Esophagus mucosa (tissue), 1 donor: ENCODE results near the gene KRT72. TPM values are rescaled to one million over a fixed set of nuclear protein-coding genes. Genes with fewer than 3 reads are reported as not detected.

Experiments used
- ATAC-seq: fragments of 200-7000 bp; cut with Tn5 transposase; one replicate; pipeline ENCODE4 v1.9.1; 2020
- total RNA-seq: library from RNA; stranded (reverse); gene quantifications from one replicate; pipeline ENCODE4 v1.2.4, GENCODE V29; 2023
- donor health status: DM: yes; HTN: yes; CAD: no.

Gene KRT72
- total RNA-seq, 1 donor from 2014 or later: not detected

DNA sequence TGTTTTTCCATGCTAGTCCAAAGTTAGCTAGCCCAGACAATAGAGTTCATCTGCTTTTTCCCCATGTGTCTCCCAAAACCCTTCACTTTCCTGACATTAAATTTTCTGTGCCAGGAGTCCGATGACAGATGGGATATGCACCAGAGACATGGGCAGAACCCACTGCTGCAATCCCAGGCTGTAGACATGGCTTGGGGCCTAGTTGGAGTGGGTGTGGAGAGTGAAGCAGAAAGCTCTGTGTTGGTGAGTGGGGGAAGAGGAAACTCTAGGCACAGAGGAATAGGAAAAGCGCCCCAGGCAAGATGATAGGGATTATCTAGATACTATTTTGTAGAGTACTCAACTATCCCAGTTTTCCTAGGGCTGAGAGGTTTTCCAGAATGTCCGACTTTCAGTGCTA, 22.8 kb downstream of the KRT72 start:
- ATAC-seq: no peak

DNA sequence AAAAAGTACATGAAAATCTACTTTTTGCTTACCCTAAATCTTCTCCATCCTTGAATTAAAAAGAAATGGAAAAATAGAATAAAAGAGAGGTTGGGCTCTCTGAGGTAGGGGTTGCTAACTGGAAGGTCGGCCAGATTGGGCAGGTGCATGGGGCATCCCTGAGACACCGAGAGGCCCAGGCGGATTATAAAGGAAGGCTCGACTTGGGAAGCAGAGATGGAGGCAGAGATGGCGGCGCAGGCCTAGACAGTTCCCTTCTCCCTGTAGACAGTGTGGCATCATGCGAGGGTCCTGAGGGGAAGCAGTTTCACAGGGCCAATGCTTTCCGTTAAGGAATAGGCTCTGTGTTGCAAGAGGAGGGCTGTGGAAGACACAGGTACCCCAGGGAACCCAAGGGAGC, 23.9 kb downstream of the KRT72 start:
- ATAC-seq: no peak

GRCh38 chr12:52575948-52576347, 25.3 kb downstream of the KRT72 start:
- no peak for ATAC-seq

DNA sequence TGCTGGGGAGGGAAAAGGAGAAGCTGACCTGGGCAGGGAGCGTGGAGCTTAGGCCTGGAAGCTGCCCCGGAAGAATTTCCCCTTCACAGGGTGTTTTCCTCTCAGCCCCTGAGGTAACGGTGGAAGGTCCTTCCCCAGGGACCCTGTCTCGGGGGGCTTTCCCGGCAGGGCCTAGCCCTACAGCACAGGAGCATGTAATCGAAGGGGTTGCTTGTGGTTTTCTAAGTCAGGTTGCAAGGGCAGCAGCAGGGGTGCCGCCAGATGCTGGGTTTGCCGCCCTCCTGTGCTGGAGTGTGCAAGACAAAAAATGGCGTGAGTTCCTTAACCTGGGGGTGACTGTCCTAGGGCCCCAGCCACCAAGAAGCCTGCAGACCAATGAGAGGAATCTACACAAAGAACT, 26.0 kb downstream of the KRT72 start:
- no peak for ATAC-seq

DNA sequence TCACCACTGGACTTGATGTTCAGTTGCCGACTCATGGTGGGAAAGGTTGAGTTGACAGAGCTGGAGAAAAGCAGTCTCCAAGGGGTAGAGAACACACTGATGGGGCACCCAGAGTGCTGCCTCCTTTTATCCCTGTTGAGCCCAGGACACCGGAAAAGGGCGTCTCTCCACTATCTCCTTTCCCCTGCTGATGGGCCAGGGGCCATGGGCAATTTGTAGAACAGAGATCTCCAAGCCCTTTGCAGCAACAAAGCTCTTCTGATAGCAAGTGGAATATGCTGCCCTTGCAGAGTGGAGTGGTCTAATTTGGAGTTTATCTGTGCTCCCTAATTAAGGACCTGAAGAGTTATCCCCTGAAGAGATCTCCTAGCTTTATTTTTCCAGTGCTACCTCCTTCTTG, 27.5 kb downstream of the KRT72 start, which contains the start of gene KRT74:
TSS of gene KRT74 (minus strand) at position 101 of the 400 bp plus-strand sequence. CDS start at position 35, 66 bp downstream.
- no peak for ATAC-seq

GRCh38 chr12:52573306-52573705, 28.0 kb downstream of the KRT72 start:
- no peak for ATAC-seq

DNA sequence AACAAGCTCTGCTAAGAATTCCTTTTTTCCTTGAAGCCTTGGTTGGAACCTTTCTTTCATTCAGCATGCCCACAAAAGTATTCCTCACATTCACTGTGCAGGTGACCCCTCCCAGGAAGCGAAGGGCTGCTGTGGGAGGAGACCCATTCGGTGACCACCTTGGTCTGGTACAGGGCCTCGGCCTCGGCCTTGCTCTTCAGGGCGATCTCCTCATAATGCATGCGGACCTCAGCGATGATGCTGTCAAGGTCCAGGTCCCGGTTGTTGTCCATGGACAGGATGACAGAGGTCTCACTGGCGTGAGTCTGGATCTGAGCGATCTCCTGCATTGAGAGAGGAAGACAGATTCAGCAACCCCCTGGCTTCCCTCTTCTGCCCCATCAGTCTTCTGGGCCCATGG, 30.8 kb downstream of the KRT72 start:
- no peak for ATAC-seq

- no peak for ATAC-seq
These were observed 33.2 kb downstream of the KRT72 start for GRCh38 chr12:52568111-52568510.

DNA sequence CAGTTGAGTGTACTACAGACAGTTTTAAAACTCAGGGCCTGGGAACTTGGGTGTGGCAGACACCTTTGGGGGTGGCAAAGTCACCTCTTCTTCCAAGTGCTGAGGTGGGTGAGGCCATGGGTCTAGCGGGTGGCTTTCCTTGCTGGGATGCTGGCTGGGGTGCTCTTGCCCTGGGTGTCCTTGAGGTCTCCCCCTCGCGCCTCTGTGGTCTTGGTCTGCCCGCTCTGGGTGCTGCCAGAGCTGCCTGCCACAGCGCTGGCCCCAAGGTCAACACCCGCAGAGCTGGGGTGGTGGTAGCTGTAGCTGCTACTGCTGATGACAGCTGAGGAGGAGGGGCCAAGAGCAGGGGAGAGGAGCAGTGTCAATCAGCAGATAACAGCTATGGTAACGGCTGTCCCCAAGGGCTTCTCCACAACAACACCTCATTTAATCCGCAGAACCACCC, 34.4 kb downstream of the KRT72 start:
- no peak for ATAC-seq

DNA sequence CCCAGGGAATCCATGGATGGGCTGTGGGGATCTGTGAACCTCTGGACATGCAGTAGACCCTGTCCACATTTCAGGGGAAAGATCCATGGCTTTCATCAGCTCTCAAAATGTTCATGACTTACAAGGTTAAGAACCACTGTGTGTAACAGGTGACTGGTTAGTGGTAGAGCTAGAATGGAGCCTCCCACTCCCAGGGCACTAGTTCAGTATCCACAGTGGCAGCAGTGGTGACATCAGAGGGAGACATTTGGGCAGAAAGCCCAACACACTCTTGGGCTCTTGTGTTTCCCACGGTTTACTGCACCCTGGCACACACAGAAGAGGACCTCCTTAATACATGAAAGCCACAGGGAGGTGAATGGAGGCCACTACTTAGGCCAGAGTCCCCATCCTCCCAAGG, 36.7 kb downstream of the KRT72 start:
- ATAC-seq: no peak

DNA sequence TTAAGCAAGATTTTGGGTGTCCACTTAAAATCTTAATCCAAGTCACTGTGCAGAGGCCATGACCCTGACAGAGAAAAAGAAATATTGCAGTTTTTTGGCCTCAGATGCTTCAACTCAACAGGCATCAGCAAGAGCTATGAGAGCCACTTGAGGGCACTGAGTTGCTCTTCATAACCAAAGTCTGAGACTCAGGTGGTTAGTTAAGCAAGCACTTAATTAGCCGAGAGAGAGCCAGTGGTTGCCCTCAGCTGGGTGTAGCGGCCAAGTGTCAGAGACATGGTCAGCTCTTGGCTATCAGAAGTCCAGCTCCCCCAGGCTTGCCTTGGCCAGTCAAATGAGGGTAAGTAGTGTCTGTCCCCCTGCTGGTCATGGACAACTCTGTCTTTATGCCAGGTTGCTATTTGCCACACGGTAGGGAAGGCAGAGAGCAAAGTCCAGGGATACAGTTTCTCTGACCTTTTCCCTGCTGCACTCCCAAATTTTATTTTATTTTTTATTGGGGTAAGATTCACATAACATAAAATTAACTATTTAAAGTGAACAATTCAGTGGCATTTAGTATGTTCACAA, 39.3 kb downstream of the KRT72 start:
- ATAC-seq: no peak

GRCh38 chr12:52559979-52560378, 41.3 kb downstream of the KRT72 start:
- no peak for ATAC-seq

GRCh38 chr12:52558781-52559445, 42.4 kb downstream of the KRT72 start:
- no peak for ATAC-seq

- ATAC-seq: no peak
These were observed 43.8 kb downstream of the KRT72 start for GRCh38 chr12:52557476-52557875.

- no peak for ATAC-seq
These were observed 45.7 kb downstream of the KRT72 start for GRCh38 chr12:52555577-52555976.

GRCh38 chr12:52552681-52553195, 48.5 kb downstream of the KRT72 start, which contains the start of gene KRT71:
Gene KRT71, minus strand, starts transcription at chr12:52553145. Its CDS starts 68 bp downstream, at chr12:52553077.
- ATAC-seq: no peak

- ATAC-seq: no peak
These were observed 49.2 kb downstream of the KRT72 start for GRCh38 chr12:52552055-52552454.

DNA sequence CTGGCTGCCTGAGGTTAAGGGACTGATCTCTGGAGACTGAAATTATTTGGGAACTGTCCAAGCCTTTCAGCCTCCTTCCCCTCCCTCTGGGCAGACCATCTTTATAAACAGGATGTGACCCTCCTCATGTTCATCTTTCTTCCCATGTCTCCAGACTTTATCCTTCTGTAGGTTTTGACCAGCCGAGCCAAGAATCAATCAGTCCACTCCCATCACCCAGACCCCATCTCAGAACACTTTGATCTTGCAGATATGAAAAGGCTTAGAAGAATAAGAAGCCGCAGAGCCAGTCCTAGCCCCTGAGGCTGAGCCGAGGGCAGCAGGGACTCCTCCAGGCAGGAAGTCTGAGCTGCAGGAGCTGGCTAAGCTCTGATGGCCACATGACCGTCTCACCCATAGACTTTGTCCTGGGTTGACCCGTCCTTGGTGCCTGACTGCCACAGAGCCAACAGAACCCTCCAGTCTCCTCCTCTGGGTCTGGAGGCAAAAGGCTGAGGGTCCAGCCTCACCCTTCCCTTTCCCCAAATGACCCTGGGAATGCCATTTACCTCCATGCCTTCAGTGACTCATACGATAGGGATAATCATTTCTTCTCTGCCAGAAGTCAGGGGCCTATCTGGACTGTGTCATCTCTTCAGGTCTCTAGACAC, 49.9 kb downstream of the KRT72 start:
- no peak for ATAC-seq

- ATAC-seq: no peak
These were observed 55.1 kb downstream of the KRT72 start for GRCh38 chr12:52546126-52546525.

- ATAC-seq: peak; percentile 58
These were observed 57.0 kb downstream of the KRT72 start for GRCh38 chr12:52543985-52544883.

- ATAC-seq: no peak
These were observed 58.4 kb downstream of the KRT72 start for GRCh38 chr12:52542785-52543318.

DNA sequence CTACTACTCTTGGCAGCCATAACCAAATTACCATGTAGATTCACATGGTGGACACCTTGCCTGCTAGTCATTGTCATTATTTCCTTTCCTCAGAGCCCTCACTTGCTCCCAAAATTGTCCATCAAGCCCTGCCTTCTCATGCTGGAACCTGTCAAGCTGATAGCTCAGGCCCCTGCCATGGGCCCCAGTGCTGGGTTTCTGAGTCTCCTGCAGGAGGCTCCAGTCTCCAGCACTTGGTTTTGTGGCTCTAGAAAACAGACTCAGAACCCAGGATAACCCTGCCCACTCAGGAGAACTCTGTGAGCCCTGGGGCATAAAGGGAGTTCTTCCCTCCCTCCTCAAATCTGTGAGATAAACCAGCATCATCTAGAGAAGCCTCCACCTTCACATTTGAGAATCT, 59.1 kb downstream of the KRT72 start:
- no peak for ATAC-seq
